Measurements from ENCODE around the gene RAB40B. TPM values are rescaled to one million over a fixed set of nuclear protein-coding genes. Genes with fewer than 3 reads are reported as not detected.

The RAB40B gene
- total and polyA plus RNA-seq, 2 of the 4 experiments (the other 2 are of a cell fraction) = 14.9 to 20.0 TPM

- no TSS peak for BruUV-seq (replicated peaks)
- no peak for ATAC-seq (ENCODE audit: low read depth)
Measured at GRCh38 chr17:82705756-82706155, 7.3 kb upstream of the RAB40B start.

More at GRCh38 chr17:82705756-82706155, 7.3 kb upstream of the RAB40B start:
- H4K91ac ChIP-seq (ENCODE audit: insufficient read depth, low read depth, low read length) = no peak overlapping the region
- H2AFZ ChIP-seq (replicated peaks; ENCODE audit: low read length, poor library complexity) = no peak overlapping the region
- H3K9me3 ChIP-seq (ENCODE audit: control insufficient read depth, insufficient read depth, low read length) = no peaks in the 10 kb centered on the region
- no peak for DNase-seq
- H3K36me3 ChIP-seq (ENCODE audit: control insufficient read depth, insufficient read depth, low read length) = no peaks in the 10 kb centered on the region
- no peak overlapping the region for H3K4me2 ChIP-seq (ENCODE audit: low read depth, low read length)
- no peak overlapping the region for H3K18ac ChIP-seq (ENCODE audit: low read depth, low read length)
- peaks cover 12% of the 10 kb centered on the region; the same call in 1 of the 2 replicates for H3K27me3 ChIP-seq (ENCODE audit: control insufficient read depth, insufficient read depth, low read length)
- dilution Hi-C loops (cut with HindIII; ENCODE audit: low sequenced_read_pairs, unreplicated experiment) (no loop called here), intact Hi-C loops (cut with micrococcal nuclease) (no loop called here), in situ Hi-C loops (cut with MboI; ENCODE audit: low sequenced_read_pairs) (no loop called here)
- no peak overlapping the region for H3K14ac ChIP-seq (replicated peaks; ENCODE audit: low read depth, low read length)
- no peak overlapping the region for H3K56ac ChIP-seq (ENCODE audit: extremely low read depth, insufficient read depth, low read length)
- H3K9me1 ChIP-seq (ENCODE audit: insufficient read depth, low read length) = no peaks in the 10 kb centered on the region
- no peak overlapping the region for H4K8ac ChIP-seq (ENCODE audit: low read depth in 2 of 2, low read length in 2 of 2)
- no peak overlapping the region for H2BK120ac ChIP-seq (ENCODE audit: low read depth, low read length)
- POLR2A ChIA-PET (ENCODE audit: unreplicated experiment) = no interaction called here
- H2BK5ac ChIP-seq (ENCODE audit: low read depth, low read length, poor library complexity, severe bottlenecking) = no peak overlapping the region
- no peak overlapping the region for H2BK20ac ChIP-seq (ENCODE audit: low read depth, low read length)
- no peaks in the 10 kb centered on the region for H3K4me1 ChIP-seq (ENCODE audit: control insufficient read depth, insufficient read depth, low read length)
- H3K27ac ChIP-seq (ENCODE audit: insufficient read depth, low read length) = no peak overlapping the region
- WGBS, 2 experiments (ENCODE audit: extremely low coverage in 2 of 2, insufficient read length in 1 of 2) = 76% methylated on average over 12 of the region's 18 CpGs; no CpG with 5 or more reads in 1 of the 2 experiments
- no peak overlapping the region for H3K4me3 ChIP-seq (ENCODE audit: insufficient read depth, low read depth, low read length)
- CTCF ChIA-PET = no interaction called here
- H3K9ac ChIP-seq (ENCODE audit: low read depth, low read length) = no peak overlapping the region
- H2BK15ac ChIP-seq (ENCODE audit: low read depth, low read length) = no peak overlapping the region
- H3K4ac ChIP-seq (ENCODE audit: low read depth, low read length) = no peak overlapping the region
- no peak overlapping the region for H4K5ac ChIP-seq (ENCODE audit: low read depth, low read length)
- no peaks in the 10 kb centered on the region for H3K79me1 ChIP-seq (ENCODE audit: low read depth in 1 of 2, low read length in 2 of 2)
- no peak overlapping the region for H2AK9ac ChIP-seq (replicated peaks; ENCODE audit: low read depth, low read length, poor library complexity)
- no peak overlapping the region for H3K23ac ChIP-seq (ENCODE audit: low read depth, low read length)
- TF ChIP-seq MXI1 (IDR thresholded peaks at IDR 0.05; ENCODE audit: borderline replicate concordance, low read depth, low read length) (no peak), RAD21 (IDR thresholded peaks at IDR 0.05; ENCODE audit: low read length) (no peak), MAZ (IDR thresholded peaks at IDR 0.05; ENCODE audit: borderline replicate concordance, low read depth, low read length) (no peak), NFE2L2 (IDR thresholded peaks at IDR 0.05; ENCODE audit: low read depth, low read length) (no peak), FOS (IDR thresholded peaks at IDR 0.05; ENCODE audit: low read depth, low read length) (no peak)
- no peak overlapping the region for H2AK5ac ChIP-seq (ENCODE audit: low read depth, low read length)
- no peaks in the 10 kb centered on the region for H4K20me1 ChIP-seq (ENCODE audit: insufficient read depth, low read length)
